Keratinocyte (primary cell): ENCODE measurements around the gene STK32C. TPM values are rescaled to one million over a fixed set of nuclear protein-coding genes. Genes with fewer than 3 reads are reported as not detected.

ENCODE experiments used
- DNase-seq: peaks from one replicate; pipeline ENCODE4 v3.0.0-alpha.2; 2011; ENCODE audit warnings: low read depth, missing footprints, low spot score
- FAIRE-seq: peaks from 2 replicates; lab custom pipeline; 2011; peaks lifted over from hg19 to GRCh38; lab: Jason Lieb, UNC
- H2AFZ ChIP-seq: 2 replicates; pipeline ENCODE4 v1.6.0; 2012; ENCODE audit warnings: low read length, control low read depth, inconsistent platforms; ENCODE audit not compliant: control insufficient read depth
- H3K27ac ChIP-seq: 2 replicates; pipeline ENCODE4 v1.5.1; 2011; ENCODE audit warnings: low read length; ENCODE audit not compliant: control insufficient read depth, insufficient read depth
- H3K27me3 ChIP-seq: 3 replicates; pipeline ENCODE4 v1.6.0; 2011; ENCODE audit warnings: low read length; ENCODE audit not compliant: control insufficient read depth, insufficient read depth; ENCODE audit errors: extremely low read depth
- H3K36me3 ChIP-seq, 2 experiments: 2 replicates in 1 of 2; 3 replicates in 1 of 2; pipeline ENCODE4 v1.5.1; 2011; ENCODE audit warnings: low read length in 2 of 2, mild to moderate bottlenecking in 1 of 2; ENCODE audit not compliant: control insufficient read depth in 2 of 2, insufficient read depth in 2 of 2; ENCODE audit errors: extremely low read depth in 1 of 2
- H3K4me1 ChIP-seq: 3 replicates; pipeline ENCODE4 v1.5.1; 2011; ENCODE audit warnings: low read length; ENCODE audit not compliant: control insufficient read depth, insufficient read depth; ENCODE audit errors: extremely low read depth
- H3K4me2 ChIP-seq: 3 replicates; pipeline ENCODE4 v1.6.0; 2011; ENCODE audit warnings: low read depth, low read length; ENCODE audit not compliant: control insufficient read depth, insufficient read depth; ENCODE audit errors: extremely low read depth
- H3K4me3 ChIP-seq, 3 experiments: fragments of 200-600 bp in 1 of 3; sonication (generic) in 1 of 3; 2 replicates in 2 of 3; 3 replicates in 1 of 3; pipeline ENCODE4 v1.5.1; 2011 to 2016; ENCODE audit warnings: low read length in 3 of 3, mild to moderate bottlenecking in 3 of 3, control low read depth in 2 of 3, inconsistent platforms in 1 of 3, low read depth in 1 of 3, mixed read lengths in 1 of 3, mixed run types in 1 of 3, moderate library complexity in 1 of 3; ENCODE audit not compliant: control insufficient read depth in 2 of 3, insufficient read depth in 2 of 3; ENCODE audit errors: extremely low read depth in 1 of 3
- H3K79me2 ChIP-seq: 2 replicates; pipeline ENCODE4 v1.6.0; 2012; ENCODE audit warnings: low read length; ENCODE audit not compliant: control insufficient read depth, insufficient read depth
- H3K9ac ChIP-seq: 3 replicates; pipeline ENCODE4 v1.6.0; 2011; ENCODE audit warnings: low read length; ENCODE audit not compliant: control insufficient read depth, insufficient read depth; ENCODE audit errors: extremely low read depth
- H3K9me1 ChIP-seq: 3 replicates; pipeline ENCODE4 v1.6.0; 2011; ENCODE audit warnings: low read length; ENCODE audit not compliant: control insufficient read depth, insufficient read depth; ENCODE audit errors: extremely low read depth
- H3K9me3 ChIP-seq: 2 replicates; pipeline ENCODE4 v1.5.1; 2012; ENCODE audit warnings: low read depth, low read length; ENCODE audit not compliant: control insufficient read depth
- H4K20me1 ChIP-seq: 3 replicates; pipeline ENCODE4 v1.6.0; 2011; ENCODE audit warnings: low read length; ENCODE audit not compliant: control insufficient read depth, insufficient read depth; ENCODE audit errors: extremely low read depth
- CTCF ChIP-seq, 3 experiments: IDR thresholded peaks in 1 of 3; conservative IDR thresholded peaks in 1 of 3; optimal IDR thresholded peaks in 1 of 3; 2 replicates in 2 of 3; 3 replicates in 1 of 3; pipeline versions ENCODE3 to v1.5.1; 2011; ENCODE audit warnings: low read length in 3 of 3, mild to moderate bottlenecking in 3 of 3, moderate library complexity in 2 of 3, control low read depth in 1 of 3, inconsistent platforms in 1 of 3; ENCODE audit not compliant: insufficient read depth in 2 of 3; ENCODE audit errors: extremely low read depth in 1 of 3
- EZH2 ChIP-seq: IDR thresholded peaks from one replicate; pipeline ENCODE4 v1.6.1; 2012; ENCODE audit warnings: inconsistent platforms, mild to moderate bottlenecking, low read length, moderate library complexity
- dilution Hi-C: fragments of 300-500 bp; cut with MboI; formaldehyde crosslinking; loops from one replicate; pipeline ENCODE4 v1.7.0; 2020; ENCODE audit warnings: low sequenced_read_pairs; ENCODE audit not compliant: extremely low pct_ligation_motif_present
- polyA plus RNA-seq, 5 experiments: library from polyadenylated mRNA; depleted of rRNA in 3 of 5; stranded (reverse) in 3 of 5; stranded (forward) in 1 of 5; unstranded in 1 of 5; fragments of >200 nt; gene quantifications; 1 replicate in 1 of 5; 2 replicates in 3 of 5; 3 replicates in 1 of 5; pipeline versions ENCODE4 v1.2.1 to v1.2.3, GENCODE V29; 2011 to 2012; ENCODE audit warnings: missing spikeins in 2 of 5, low read depth in 1 of 5, low replicate concordance in 1 of 5

The STK32C gene
- polyA plus RNA-seq, 1 donor (not counting 4 experiments of a cell fraction or from before 2014, with no cell fraction given): 4.1 TPM

DNA sequence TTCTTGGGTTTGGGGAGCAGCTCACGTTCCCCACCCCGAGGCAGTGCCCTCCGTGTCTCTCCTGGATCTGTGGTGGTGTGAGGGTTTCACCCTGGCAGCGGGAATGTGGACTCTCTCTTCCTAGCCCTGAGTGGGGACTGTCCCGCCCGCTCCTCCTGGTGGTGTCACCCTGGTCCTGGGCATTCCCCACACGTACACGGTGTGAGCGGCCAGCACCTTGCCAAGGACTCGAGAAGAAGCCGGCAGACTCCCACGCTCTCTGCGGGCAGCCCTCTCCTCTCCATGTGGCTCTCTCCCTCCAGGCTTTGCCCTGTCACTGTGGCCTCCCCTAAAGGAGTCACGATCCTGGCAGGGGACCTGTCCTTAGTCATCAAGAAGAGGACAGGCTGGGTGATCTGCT lies 97.0 kb downstream of the STK32C start:
- Histone ChIP-seq H3K9me3 (no peaks in the 10 kb centered on the region), H3K4me1 (no peaks in the 10 kb centered on the region), H3K27ac (no peak overlapping the region), H3K9me1 (no peaks in the 10 kb centered on the region), H3K79me2 (no peaks in the 10 kb centered on the region), H3K4me3 (no peak overlapping the region), H4K20me1 (no peaks in the 10 kb centered on the region), H2AFZ (no peak overlapping the region), H3K27me3 (no peaks in the 10 kb centered on the region), H3K4me2 (no peak overlapping the region), H3K9ac (no peak overlapping the region), H3K36me3 (no peaks in the 10 kb centered on the region)
- FAIRE-seq: no peak
- TF ChIP-seq CTCF (optimal IDR thresholded peaks at IDR 0.05 in 1 of 3, IDR thresholded peaks at IDR 0.05 in 1 of 3, conservative IDR thresholded peaks at IDR 0.05 in 1 of 3; ENCODE audit: extremely low read depth in 1 of 3, insufficient read depth in 2 of 3, low read length in 3 of 3) (no peak), EZH2 (no peak)
- DNase-seq: no peak
- dilution Hi-C loops: no loop called here

GRCh38 chr10:132209978-132210530 lies 97.7 kb downstream of the STK32C start:
- Histone ChIP-seq H3K79me2 (no peaks in the 10 kb centered on the region), H3K27ac (no peak overlapping the region), H3K4me2 (no peak overlapping the region), H4K20me1 (no peaks in the 10 kb centered on the region), H3K4me1 (no peaks in the 10 kb centered on the region), H3K9me3 (no peaks in the 10 kb centered on the region), H3K36me3 (no peaks in the 10 kb centered on the region), H3K27me3 (no peaks in the 10 kb centered on the region), H3K9me1 (no peaks in the 10 kb centered on the region), H3K4me3 (no peak overlapping the region), H2AFZ (no peak overlapping the region), H3K9ac (no peak overlapping the region)
- TF ChIP-seq CTCF (optimal IDR thresholded peaks at IDR 0.05 in 1 of 3, IDR thresholded peaks at IDR 0.05 in 1 of 3, conservative IDR thresholded peaks at IDR 0.05 in 1 of 3; ENCODE audit: extremely low read depth in 1 of 3, insufficient read depth in 2 of 3, low read length in 3 of 3) (no peak), EZH2 (no peak)
- dilution Hi-C loops: no loop called here
- FAIRE-seq (no peak), DNase-seq (no peak)
